HepG2 (cell line): Measurements from ENCODE around the gene IRS4.

ENCODE experiments used
- IRF2 ChIP-seq: IDR thresholded peaks from 2 replicates; pipeline ENCODE4 v1.6.1; 2018; ENCODE audit warnings: missing genetic modification reagents, missing compliant biosample characterization
- RFX5 ChIP-seq: IDR thresholded peaks from 2 replicates; pipeline ENCODE4 v1.6.1; 2011; ENCODE audit warnings: low read depth, low read length, improper control_type of control experiment
- THYN1 ChIP-seq: sonication (generic); formaldehyde crosslinking; IDR thresholded peaks from 2 replicates; pipeline ENCODE4 v1.8.1; 2023; ENCODE audit warnings: low read depth, mild to moderate bottlenecking, moderate library complexity, missing genetic modification reagents, borderline replicate concordance
- TF ChIP-seq, protein P1 (sequence below): sonication (generic); formaldehyde crosslinking; IDR thresholded peaks from 2 replicates; pipeline ENCODE4 v1.5.0; 2020; ENCODE audit warnings: mild to moderate bottlenecking, missing genetic modification reagents, moderate library complexity

DNA sequence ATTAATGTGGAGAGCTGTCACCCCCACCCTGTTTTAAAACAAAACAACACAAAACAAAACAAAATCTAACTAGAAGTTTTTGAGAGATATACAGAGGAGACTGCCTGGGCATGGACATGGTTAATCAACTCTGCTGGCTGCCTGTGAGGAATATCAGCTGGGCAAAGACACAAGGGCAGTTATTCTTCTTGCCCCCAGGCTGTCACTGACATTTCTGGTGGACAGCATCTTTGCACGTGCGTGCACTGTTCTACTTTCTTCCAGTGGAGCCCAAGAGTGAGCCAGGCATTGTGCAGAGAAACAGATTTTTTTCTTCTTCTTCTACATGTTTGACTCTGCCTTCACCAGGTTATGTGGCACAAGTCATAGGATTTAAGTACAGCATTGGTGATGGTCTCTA lies 13.8 kb downstream of the IRS4 start:
- TF ChIP-seq, protein P1, sequence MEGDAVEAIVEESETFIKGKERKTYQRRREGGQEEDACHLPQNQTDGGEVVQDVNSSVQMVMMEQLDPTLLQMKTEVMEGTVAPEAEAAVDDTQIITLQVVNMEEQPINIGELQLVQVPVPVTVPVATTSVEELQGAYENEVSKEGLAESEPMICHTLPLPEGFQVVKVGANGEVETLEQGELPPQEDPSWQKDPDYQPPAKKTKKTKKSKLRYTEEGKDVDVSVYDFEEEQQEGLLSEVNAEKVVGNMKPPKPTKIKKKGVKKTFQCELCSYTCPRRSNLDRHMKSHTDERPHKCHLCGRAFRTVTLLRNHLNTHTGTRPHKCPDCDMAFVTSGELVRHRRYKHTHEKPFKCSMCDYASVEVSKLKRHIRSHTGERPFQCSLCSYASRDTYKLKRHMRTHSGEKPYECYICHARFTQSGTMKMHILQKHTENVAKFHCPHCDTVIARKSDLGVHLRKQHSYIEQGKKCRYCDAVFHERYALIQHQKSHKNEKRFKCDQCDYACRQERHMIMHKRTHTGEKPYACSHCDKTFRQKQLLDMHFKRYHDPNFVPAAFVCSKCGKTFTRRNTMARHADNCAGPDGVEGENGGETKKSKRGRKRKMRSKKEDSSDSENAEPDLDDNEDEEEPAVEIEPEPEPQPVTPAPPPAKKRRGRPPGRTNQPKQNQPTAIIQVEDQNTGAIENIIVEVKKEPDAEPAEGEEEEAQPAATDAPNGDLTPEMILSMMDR (CRISPR knock-in tag) = no peak
- no peak for TF ChIP-seq RFX5
- no peak for TF ChIP-seq THYN1 (CRISPR knock-in tag)
- TF ChIP-seq IRF2 (CRISPR knock-in tag) = no peak
